Measurements from ENCODE around the gene ZFR2.
A peak's percentile ranks its signal among the peaks of the same experiment; 100 is the strongest.

Gene ZFR2

DNA sequence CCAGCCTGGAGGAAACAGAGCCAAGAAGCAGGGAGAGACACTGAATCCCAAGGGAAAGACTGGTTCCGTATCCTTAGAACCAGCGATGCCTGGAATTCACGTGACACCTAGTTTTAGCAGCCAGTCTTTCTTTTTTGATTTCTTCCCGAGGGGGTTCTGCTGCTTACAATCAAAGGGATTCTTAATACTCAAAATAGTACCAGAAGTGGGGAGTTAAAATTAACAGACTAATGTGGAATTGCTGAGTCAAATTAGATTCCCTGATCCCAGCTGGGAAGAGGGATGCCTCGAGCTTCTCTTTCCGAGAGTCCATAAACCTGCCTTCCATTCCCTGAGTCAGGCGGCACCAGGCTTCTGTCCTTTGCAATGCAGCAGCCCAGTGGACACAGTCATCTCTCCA, 77.9 kb downstream of the ZFR2 start:
- no peak for DNase-seq (ENCODE audit: low read depth in 2 of 2)

DNA sequence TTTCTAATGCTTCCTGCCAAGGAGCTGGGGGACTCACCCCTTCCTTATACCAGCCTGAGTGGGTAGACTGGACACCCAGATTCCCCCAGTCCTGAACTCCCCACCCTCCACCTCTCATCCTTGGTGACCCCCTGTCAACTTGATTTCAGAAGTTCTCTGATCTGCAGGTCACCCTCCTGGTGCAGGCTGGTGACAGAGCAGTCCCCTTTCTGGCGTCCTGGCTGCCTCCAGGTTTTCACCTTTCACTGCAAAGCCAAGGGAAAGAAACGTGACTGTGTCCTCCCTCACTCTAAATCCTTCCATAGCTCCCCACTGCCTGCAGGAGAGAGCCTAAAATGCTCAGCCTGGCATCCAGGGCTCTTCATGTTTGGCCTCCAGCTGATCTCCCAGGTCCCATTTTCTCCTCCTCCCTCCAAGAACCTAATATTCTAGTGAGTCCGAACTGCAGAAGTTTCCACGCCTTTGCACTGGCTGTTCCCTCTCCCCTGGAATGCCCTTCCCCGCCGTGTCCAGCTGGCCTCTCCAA, 78.6 kb downstream of the ZFR2 start:
- DNase-seq (ENCODE audit: low read depth in 2 of 2) = no peak

DNA sequence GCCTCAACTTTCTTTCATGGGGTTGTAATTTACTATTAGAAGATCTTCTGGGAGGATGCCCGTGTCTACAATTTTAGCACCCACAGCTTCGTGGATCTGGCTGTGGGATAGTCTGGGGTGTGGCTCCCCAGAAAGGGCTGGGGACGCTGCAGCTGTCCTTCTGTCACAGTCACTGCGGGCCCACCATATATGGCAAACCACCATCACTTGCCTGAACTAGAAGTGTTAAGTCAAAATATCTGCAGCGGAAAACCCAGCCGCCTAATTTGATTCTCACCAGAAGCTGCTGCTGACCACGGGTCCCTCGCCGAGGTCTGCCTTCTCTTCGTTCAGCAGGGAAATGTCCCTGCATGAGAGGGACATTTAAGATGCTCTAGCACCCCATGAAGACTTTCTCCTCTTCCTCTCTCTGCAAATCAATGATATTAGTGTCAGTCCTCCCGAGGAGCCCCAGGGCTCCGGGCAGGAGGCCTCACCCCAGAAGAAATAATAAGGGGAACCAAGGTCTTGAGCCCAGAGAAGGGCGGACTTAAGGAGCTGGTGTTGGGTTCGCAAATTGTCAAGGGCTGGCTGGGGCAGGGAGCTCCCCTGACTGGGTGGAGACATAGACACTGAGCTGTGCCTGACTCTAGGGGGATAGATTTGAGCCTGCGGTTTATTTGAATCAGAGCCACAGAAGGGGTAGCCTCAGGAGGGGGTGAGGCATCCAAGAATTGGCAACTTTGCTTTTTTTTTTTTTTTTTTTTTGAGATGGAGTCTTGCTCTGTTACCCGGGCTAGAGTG, 79.7 kb downstream of the ZFR2 start:
- DNase-seq (ENCODE audit: low read depth in 2 of 2) = no peak

DNA sequence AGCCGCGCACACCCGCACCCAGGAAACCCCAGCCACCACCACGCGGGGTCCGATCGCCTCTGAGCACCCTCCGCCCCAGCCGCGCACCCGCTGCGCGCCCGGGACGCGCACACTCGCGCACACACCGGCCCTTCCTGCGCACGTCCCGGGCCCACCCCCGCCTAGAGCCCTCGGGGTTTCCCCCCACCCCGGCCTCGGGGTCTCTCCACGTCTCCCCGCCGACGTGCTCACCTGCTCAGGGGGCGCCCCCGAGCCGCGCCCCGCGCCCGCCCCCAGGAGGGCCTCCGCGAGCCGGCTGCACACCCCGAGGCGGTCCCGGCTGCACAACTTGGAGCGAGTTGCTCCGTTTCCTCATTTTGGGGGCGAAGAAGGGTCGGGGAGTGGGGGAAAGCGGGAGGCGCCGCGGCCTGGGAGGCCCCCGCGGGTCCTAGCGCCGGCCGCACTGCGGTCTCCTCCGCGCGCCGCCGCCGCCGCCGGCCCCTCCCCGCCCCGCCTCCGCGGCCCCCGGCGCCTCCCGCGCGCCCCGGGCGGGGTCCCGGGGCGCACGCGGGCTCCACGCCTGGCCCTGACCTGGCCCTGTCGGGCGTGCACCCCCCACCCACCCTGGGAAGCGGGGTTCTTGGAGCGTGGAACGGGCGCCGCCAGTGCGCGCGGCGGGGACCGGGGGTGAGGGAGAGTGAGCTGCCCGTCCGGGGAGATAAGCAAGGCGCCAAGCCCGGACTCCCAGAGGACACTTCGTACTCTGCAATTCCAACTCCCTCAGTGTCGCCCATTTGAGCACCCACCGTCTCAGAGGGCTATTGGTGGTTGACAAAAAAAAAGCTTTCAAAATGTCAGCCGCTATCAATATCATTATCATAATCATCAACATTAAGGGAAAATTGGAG, 82.7 kb downstream of the ZFR2 start, which contains the start of gene MATK:
Gene MATK (minus strand): TSS at position 444 of the 887 bp plus-strand sequence. CDS start 1,246 bp downstream, outside the sequence.
- DNase-seq (ENCODE audit: low read depth in 2 of 2) = peak in 1 of 2 experiments; percentile 20

DNA sequence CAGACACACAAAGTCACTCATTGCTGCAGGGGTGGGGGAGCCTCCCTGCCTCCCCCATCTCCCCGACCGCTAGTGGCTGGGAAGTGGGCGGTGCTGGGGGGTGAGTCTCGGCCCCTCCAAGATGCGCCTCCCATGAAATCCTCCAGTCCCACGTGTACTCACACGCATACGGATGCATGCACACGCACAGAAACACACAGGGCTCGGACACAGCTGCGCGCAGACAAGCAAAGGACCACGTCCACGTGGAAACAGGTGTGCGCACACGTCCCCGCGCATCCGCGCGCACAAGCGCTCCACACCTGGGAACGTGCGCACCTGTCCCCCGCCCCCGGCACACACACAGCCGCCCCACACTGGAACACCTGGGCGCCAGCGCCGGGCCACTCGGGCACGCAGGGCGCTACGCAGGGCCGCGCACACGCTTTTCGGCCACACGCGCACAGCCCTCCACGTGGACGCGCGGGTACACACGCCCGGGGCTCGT, 83.3 kb downstream of the ZFR2 start:
- peak in 1 of 2 experiments; percentile 26 for DNase-seq (ENCODE audit: low read depth in 2 of 2)

DNA sequence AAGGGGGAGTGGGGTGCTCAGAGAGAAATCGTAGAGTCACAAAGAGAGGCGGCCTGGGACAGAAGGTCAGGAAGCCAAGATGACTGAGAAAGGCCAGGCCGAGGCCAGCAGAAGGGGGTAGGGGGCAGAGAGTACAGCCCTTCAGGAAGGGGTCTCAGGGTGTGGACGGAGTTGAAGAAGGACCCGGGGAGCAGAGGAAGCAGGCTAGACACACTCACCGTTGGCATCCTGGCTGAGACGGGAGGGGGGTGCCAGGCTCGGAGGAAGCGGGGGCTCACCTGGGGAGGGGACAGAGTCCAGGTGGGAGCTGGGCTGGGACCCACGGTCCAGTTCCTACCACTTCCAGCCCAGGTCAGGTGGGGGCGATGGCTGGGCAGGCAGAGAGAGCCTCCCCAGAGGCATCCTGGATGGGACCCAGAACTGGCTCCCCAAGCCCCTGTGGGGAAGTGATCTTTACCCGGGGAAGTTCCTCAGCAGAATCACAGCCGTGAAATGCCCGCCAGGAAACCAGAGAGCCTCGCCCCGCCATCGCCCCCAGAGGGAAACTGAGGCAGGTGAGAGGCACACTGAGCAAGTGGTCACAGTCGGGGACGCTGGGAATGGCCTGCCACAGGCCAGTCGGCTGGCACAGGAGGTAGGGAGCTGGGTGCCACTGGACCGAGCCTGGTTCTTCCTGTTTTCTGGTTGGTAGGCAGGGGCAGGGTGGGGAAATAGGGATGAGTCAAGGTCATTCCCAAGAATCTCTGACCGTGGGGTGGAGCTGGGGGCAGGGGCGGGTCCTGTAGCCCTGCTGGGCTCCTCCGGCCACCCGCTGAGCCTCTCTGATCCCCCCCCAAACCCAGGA, 84.0 kb downstream of the ZFR2 start:
- DNase-seq (ENCODE audit: low read depth in 2 of 2) = no peak

DNA sequence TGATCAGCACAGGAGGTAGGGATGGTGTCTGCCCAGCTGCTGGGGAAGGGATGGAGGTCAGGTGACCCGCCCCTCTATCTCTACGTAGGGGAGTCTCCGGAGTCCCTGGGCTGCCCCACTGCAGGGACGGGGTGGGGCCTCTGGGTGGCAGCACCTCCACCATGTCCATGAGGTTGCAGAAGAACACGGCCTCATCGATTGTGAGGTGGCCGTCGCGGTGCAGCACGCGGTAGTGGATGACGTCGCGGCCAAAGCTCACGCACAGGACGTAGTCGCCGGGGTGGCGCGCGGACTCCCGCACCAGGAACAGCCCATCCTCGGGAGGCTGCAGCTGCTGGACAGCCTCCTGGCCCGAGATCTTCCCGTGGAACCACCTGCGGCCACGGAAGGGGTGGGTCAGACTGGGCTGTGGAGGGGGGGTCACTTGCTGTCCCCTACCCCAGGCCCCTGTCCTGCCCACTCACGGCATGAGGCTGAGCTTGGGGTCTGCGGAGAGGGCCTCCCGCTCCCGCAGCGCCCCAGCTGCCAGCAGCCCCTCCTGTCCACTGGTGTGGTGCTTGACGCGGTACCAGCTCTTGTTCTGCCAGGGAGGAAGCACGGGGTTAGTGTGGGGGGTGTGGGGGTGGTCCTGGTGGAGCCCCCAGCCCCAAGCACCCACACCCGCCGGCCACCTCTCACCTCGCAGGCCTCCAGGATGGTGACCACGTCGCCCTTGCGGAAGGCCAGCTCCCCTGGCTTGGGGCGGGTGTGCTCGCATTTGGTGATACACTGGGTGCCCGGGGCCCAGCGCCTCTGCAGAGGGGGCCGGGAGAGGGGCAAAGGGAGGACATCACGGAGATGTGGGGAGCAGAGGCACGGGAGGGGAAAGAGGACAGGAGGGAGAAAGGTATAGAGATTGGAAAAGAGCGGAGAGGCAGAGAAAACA, 84.9 kb downstream of the ZFR2 start:
- peak in 1 of 2 experiments; percentile 41 for DNase-seq (ENCODE audit: low read depth in 2 of 2)

DNA sequence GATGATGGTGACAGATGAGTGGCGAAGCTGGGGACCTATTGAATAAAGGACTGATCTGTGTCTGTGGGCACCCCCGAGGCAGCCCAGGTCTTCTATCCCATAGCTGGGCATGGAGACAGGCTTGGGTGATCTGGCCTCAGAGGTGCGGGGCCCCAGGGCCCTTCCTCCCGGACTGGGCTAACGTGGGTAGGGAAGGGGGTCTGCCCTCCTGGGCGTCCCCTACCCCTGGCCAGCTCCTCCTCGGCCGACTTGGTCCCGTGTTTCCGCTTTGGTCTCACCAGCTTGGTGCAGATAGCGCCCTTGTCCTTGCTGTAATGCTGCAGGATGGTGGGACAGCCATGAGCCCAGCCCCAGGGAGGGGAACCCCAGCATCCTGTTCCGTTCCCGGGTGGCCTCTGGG, 85.9 kb downstream of the ZFR2 start:
- DNase-seq (ENCODE audit: low read depth in 2 of 2) = no peak

DNA sequence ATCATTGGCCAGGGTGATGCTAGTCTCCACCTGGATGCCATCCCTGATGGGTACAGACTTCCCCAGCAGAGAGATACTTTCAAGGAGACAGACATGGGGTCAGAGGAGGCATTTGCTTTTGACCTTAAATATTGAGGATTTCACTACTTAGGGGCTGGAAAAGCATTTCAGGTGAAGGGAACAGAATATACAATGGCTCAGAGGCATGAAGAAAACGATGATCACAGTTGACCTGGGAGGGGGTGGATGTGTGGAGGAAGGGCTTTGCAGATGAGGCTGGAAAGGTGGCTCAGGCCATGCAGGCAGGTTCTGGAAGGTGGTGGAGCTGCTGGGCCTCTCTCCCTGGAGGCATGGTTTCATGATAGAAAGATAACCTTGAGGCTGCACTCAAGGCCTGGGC, 86.5 kb downstream of the ZFR2 start:
- no peak for DNase-seq (ENCODE audit: low read depth in 2 of 2)

DNA sequence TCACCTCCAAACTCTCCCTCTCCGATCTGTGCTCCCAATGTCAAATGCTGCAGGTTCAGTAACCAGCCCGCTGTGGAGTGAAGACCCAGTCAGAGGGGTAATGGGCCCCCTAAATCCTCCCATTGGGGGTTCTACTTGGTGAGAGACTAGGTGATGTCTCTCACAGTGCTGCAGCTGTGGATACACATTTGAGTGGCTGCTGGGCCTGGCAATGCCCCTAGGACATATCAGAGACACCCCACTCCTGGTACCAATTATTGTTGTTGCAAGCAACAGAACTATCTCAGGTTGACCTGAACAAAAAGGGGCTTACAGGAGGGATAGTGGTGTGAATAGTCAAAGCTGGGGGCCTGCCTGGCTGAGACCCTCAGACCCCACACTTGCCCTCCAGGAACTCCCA, 87.2 kb downstream of the ZFR2 start:
- no peak for DNase-seq (ENCODE audit: low read depth in 2 of 2)

DNA sequence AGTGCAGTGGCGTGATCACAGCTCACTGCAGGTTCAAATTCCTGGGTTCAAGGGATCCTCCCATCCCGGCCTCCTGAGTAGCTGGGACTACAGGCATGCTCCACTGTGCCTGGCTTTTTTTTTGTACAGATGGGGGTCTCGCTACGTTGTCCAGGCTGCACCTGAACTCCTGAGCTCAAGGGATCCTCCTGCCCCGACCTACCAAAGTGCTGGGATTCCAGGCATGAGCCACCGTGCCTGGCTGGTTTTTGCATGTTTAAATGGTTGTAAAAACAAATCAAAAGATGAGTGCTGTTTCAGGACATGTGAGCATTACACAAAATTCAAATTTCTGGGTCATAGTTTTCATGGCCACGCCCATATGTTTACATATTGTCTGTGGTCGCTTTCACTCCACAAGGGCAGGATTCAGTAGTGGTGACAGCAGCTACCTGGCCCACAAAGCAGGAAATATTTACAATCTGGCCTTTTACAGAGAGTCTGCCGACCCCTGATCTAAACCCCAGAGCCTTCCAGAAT, 88.0 kb downstream of the ZFR2 start:
- DNase-seq (ENCODE audit: low read depth in 2 of 2) = no peak

DNA sequence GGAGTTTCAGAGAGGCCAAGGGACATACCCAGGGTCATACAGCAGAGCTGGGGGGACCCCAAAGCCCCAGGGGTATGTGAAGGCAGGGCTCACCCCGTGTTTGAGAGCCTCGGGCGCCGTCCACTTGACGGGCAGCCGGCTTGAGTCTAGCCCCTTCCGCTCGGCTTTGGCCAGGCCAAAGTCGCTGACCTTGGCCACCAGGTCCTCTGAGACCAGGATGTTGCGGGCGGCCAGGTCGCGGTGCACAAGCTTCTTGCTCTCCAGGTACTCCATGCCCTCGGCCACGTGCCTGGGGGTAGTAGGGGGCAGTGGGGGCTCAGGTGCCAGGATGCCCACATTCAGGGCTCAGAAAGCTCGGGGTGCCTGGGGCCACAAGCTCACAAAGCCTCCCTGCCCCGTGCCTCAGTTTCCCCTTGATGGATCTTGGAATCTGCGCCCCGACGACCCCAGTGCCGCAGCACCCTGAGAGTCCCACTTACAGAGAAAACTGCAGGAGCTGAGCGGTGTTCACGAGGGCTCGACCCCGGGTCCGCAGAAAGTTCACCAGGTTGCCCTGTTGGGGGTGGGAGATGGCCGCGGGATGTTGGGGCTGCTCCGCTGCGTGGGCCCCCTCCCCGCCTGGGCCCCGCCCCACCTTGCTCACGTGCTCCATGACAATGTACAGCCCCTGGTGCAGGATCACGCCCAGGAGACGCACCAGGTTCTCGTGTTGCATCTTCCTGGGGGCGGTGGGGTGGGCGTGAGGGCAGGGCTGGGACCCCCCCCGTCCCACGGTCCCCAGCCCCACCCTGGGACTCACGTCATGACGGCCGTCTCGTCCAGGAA, 89.7 kb downstream of the ZFR2 start:
- DNase-seq (ENCODE audit: low read depth in 2 of 2) = no peak

DNA sequence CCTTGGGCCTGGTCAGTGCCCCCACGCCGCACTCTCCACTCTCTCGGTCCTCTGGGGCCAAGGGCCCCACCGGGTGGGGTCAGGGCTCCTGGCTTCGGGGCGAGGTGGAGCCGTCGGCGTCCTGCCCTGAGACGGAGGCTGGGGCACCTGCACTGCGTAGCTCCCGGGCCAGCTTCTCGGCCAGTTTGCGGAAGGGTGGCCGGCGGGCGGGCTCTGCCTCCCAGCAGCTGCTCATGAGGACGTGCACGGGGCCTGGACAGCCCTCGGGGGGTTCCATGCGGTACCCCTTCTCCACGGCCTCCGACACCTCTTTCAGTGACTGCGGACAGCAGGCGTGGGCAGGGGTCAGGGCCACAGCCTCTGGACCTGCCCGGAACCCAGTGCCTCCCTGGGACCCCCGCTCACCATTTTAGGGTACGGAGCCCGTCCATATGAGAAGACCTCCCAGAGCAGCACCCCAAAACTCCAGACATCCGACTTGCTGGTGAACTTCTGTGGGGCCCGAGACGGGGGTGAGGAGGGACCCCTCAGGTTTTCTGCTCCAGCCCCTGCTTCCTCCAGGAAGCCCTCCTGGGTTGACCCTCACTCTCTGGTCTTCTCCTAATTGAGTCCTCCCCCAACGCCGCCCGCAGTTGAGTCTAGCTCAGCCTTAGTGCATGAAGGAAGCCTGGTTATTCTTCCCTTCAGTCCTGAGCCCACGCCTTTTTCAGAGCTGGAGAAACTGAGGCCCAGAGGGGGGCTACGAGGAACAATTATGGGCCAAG, 90.6 kb downstream of the ZFR2 start:
- DNase-seq (ENCODE audit: low read depth in 2 of 2) = no peak

DNA sequence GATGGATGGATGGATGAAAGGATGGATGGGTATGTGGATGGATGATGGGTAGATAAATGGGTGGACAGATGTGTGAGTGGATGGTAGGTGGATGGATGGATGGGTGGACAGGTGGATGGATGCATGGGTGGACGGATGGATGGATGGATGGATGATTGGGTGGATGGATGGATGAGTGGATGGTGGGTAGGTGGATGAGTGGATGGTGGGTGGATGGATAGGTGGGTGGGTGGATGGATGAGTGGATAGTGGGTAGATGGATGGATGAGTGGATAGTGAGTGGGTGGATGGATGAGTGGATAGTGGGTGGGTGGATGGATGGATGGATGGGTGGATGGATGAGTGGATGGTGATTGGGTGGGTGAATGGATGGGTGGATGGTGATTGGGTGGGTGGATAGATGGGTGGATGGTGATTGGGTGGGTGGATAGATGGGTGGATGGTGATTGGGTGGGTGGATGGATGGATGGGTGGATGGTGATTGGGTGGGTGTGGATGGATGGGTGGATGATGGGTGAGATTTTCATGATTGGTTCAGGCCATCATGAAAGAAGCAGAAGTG, 92.3 kb downstream of the ZFR2 start:
- DNase-seq (ENCODE audit: low read depth in 2 of 2) = no peak

DNA sequence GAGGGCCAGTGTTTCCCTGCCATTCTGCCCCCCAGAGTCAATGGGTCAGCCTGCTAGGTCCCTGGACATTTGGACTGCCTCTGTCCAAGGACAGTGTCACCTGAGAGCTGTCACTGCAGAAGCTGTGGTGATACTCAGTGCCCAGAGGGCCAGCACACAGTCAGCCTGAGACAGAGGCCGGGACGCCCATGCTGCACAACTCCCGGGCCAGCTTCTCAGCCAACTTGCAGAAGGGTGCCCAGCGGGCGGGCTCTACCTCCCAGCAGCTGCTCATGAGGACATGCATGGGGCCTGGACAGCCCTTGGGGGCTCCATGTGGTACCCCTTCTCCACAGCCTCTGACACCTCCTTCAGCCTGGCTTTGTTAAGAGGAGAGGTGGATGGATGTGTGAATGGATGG, 93.0 kb downstream of the ZFR2 start:
- no peak for DNase-seq (ENCODE audit: low read depth in 2 of 2)

DNA sequence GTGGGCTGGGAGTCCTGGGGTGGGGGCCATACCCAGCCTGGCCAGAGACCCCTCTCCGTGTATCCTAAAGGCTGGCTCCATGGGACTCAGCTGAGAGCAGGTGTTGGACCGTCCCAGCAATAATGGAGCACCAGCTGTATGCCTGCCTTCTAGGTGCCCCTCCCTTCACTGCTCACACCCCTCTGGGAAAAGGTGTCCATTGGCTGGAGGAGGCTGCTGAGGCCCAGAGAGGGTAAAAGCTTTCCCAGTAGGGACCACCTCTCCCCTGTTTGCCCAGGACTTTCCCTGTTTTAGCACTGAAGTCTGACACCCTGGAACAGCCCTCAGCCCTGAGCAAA, 93.5 kb downstream of the ZFR2 start:
- no peak for DNase-seq (ENCODE audit: low read depth in 2 of 2)

DNA sequence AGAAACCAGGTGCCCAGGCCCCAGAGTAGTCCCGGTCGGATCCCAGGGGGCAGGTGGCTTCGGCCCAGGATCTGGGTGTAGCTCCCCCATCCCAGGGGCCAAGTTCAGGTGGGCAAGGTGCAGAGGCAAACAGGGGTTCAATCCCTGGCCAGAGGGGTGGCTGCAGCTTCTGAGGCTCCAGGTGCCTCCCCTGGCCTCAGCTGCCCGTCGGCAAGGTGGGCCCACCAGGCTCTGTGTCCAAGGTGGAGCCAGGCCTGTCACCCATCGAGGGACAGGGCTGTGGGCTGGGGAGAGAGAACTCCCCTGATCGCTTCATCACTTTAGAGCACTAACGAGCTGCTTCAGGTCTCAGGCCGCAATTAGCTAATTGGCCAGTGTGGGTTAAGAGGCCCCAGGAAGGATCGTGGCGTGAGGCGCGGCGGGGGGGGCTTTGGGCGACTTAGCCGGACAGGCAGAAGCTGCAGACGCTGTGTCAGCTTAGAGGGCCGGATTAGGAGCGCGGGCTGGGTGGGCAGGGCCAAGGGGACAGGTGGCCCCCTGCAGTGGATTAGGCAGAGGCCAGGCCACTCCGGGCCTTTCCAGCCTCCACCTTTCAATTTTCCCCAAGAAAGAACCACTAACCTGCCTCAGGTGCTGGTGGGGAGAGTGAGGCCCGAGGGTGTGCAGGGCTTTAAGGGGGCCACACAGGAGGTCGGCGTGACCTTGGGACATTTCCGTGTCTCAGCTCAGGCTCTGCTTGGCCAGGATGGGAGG, 94.0 kb downstream of the ZFR2 start:
- DNase-seq (ENCODE audit: low read depth in 2 of 2) = no peak
